ENCODE data around the gene TCL1A.

TCL1A gene

DNA sequence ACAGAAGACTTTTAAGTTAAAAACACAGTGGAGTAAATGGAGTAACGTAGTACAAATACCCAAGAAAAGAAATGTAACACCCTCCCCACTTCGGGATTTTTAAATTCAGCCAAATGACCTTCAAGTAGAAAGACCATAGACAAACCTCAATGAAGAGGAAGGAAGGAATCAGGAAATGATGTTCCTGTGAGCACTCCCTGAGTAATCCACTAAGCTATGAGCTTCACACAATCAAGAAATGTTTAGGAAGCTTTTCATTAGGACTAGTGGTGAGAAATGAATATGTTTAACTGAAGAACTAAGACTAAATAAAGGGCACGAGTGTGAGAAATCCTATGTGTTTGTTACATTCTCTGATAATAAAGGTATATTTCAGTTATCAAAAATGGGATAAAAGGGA, 10.1 kb downstream of the TCL1A start:
- no peak for DNase-seq

- no peak for DNase-seq
Observed at GRCh38 chr14:95703341-95703740, 10.6 kb downstream of the TCL1A start.

GRCh38 chr14:95701846-95702221, 12.1 kb downstream of the TCL1A start:
- DNase-seq, result no peak

GRCh38 chr14:95700221-95700976, 13.5 kb downstream of the TCL1A start:
- DNase-seq, result no peak

- DNase-seq, result no peak
Observed at GRCh38 chr14:95699412-95699811, 14.5 kb downstream of the TCL1A start.

DNA sequence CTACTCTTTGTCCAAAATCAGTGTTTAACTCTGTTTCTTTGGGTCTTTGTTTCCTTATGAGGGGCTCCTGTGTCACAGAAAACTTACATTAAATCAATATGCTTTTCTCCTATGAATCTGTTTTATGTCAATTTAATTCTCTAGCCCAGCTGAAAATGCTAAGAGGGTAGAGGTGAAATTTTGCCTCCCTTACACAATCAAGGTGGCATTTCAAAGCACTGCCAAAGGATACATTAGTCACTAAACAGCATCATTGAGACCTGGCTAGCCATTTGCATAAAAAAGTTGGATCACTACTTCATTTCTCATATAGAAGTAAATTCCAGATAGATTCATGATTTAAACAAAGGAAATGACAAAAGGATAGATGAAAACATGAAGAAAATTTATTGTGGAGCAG, 15.6 kb downstream of the TCL1A start:
- no peak for DNase-seq

DNA sequence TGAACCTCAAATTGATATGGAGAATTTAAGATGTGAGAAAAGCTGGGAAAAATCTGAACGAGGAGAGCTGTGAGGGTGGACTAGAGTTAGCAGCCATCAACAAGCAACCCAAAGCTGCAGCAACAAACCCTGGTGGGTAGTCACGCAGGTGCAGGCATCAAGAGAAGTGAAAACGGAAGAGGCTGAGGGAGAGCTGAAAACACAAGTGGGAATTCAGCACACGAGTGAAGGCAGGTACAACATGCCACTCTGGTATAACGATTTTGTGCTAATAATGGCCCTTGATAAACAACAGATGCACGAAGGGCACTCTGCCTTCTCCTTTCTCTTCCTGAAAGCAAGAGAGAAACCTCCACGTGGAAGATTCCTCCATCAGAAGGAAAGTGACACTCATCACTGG, 16.2 kb downstream of the TCL1A start:
- no peak for DNase-seq

GRCh38 chr14:95696741-95697140, 17.2 kb downstream of the TCL1A start:
- DNase-seq, result no peak

DNA sequence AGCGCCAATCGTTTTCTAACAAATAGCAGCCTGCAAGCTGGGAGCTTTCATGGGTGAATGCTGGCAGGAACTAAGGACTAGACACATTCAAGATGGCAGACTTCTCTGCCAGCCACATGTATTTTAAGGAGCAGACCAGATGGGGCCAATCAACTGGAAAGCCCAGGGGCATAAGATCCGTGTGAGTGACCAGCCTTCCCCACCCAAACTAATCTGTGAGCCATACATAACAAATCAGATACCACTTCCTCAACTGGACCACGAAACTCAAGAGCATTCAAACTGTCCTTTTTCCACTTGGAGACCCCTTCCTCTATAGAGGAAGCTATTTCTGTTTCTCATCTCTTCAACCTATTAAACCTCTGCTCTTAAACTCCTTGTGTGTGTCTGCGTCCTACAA, 18.0 kb downstream of the TCL1A start:
- no peak for DNase-seq

GRCh38 chr14:95695051-95695450, 18.9 kb downstream of the TCL1A start:
- DNase-seq, result no peak

- no peak for DNase-seq
Observed at GRCh38 chr14:95692109-95692508, 21.8 kb downstream of the TCL1A start.

GRCh38 chr14:95691591-95691990, 22.3 kb downstream of the TCL1A start:
- no peak for DNase-seq

DNA sequence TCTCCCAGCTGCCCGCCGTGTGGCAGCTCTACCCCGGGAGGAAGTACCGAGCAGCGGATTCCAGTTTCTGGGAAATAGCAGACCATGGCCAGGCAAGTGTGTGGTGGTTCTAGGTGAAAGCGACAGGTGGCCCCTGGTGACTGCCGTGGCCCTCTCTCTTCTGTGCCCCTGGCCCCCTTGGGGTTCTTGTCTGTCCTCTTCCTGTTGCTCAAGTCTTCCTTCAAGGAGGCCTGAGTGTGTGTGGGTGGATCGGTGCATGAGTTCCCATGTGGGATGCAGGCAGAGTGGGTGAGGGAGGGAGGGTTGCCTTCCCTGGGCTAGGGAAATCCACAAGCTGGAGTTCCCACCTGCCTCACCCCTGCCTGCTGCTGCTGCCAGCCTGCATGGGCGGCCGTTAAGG, 23.1 kb downstream of the TCL1A start:
- DNase-seq, result no peak

GRCh38 chr14:95689441-95689840, 24.5 kb downstream of the TCL1A start:
- DNase-seq, result no peak

DNA sequence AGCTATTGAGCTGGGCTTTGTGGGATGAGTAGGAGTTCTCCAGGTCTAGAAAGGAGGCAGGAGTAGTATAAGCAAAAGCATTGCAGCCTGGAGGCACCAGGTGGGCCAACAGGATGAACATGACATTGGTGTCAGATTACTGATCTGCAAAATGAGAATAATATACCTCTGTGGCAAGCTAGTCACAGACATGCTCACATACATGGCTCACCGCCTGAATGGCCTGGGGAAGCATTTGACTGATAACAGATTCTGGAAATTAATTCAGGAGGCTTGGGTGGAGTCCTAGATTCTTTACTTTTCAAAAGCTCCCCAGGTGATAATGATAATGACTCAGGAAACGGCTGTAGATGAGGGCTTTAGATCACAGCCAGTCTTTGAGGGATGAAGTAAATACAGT, 27.0 kb downstream of the TCL1A start:
- peak; percentile 29 for DNase-seq

DNA sequence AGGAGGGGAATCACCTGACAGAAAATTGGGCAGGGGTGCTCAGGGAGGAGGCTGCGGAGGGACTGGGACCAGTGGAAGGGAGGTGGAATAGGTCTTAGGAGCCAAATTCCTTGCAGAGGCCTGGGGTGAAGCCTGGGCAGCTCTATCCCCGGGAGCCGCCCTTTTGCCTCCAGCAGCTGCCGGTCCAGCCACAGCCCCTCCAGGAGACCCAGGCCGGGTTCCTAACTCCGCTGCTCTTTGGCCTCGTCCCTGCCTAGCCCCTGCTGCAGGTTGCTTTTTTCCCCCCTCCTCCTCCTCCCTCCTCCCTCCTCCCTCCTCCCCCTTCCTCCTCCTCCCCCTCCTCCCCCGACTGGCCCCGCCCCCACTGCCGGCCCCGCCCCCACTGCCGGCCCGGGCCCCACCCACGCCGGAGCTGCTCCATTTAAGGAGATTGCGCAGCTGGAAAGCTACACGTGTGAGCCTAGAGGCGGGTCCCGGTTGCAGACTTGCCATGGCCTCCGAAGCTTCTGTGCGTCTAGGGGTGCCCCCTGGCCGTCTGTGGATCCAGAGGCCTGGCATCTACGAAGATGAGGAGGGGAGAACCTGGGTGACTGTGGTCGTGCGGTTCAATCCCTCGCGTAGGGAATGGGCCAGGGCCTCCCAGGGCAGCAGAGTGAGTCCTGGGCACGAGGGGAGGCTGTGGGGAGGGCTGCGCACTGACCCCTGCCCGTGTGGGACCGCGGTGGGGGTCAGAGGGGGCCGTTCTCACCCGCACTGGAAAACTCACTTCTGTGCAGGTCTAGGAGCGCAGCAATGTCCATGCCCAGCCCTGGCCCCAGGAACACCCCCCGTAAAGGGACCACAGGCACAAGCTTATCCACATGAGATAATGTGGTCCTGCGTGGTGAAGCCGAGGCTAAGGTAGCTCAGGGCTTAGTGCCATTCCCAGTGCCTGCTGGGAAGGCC, 27.7 kb downstream of the TCL1A start, which contains the start of gene TCL1B:
Gene TCL1B, plus strand, starts transcription at position 449 of the 945 bp plus-strand sequence. Its CDS starts 42 bp downstream, at position 491.
- no peak for DNase-seq

- no peak for DNase-seq
Observed at GRCh38 chr14:95683793-95684192, 30.1 kb downstream of the TCL1A start.

DNA sequence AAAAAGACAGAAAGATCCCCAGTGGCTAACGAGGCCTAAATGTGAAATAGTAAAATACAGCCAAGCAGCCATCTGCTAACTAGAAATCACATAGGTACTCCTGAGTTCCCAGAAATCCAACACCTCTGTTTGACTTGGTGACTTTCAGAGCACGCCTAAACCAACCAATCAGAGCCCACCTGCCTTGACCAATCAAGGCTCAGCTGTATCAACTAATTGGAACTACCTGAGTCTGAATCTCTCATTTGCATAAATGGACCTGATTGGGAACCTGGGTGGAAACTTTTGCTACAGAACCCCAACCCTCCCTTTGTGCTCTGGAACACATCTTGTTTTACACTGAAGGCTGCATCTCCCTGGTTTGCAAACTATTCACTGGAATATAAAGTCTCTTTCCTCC, 32.8 kb downstream of the TCL1A start:
- DNase-seq, result no peak

DNA sequence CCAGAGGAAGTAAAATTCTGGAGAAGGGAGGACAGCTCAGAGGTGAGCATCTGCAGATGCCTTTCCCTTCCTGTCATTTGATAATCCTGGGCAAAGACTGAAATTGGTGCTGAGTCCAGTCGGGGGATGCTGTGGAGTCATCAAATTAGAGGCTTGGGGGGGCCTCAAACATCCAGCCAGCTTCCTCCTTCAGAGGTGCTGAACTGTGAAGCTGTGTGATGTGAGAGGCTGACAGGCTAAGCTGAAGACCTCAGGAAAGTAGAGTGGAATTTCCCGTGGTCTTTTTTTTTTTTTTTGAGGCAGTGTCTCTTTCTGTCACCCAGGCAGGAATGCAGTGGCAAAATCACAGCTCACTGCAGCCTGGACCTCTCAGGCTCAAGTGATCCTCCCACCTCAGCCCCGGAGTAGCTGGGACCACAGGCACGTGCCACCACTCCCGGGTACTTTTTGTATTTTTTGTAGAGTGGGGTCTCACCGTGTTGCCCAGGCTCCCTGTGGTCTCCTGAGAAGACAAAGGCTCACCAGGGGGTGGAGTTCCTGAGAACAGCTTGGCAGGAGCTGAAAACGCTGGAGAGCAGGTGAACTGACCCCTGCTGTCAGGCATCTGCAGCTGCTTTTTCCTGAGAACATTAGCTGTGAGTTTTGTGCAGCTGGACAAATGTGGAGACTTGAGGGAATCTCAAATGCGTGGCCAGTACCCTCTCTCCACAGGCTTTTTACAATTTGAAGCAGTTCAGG, 33.8 kb downstream of the TCL1A start:
- no peak for DNase-seq

DNA sequence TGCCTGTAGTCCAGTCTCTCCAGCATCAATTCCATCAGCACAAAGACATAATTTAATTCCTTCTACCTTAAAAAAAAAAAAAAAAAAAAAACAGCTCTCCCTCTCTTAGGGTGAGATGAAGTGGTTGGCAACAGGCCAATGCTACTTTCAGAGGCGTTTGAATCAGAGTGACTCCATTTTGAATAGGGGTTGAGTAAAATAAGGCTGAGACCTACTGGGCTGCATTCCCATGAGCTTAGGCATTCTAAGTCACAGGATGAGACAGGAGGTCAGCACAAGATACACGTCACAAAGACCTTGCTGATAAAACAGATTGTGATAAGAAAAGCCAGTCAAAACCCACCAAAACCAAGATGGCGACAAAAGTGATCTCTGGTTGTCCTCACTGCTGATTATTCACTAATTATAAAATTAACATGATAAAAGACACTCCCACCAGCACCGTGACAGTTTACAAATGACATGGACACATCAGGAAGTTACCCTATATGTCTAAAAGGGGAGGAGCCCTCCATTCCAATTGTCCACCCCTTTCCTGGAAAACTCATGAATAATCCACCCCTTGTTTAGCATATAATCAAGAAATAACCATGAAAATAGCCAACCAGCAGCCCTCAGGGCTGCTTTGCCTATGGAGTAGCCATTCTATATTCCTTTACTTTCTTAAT, 34.6 kb downstream of the TCL1A start:
- no peak for DNase-seq

DNA sequence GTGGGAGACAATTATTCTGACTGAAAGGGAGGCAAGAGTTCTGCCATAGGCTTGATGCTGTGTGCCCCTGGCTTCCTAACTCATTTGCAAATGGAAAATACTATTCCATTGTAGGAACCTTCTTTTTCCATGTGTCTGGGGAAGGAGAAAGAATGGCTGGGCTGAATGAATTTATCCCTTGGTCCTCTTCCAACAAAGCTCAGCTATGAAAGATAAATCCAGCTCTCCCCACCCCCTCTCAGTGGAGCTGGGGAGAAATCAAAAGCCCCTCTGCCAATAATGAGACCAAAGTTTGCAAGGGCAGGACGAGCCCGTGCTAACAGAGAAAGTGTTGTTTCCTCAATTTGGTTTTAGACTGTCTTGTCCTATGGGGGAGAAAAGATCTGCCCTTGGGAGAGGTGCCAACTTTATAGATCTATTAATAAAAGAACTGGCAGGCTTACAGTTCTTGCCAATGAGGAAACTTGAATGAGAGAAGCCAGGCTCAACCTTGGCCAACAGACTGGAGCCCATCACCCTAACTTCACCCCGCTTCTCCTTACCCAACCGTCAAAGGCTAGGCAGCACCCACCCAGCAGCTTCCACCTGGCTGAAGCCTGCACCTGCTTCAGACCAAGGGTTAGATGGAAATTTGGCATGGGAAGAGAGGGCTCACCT, 36.6 kb downstream of the TCL1A start:
- no peak for DNase-seq

- DNase-seq, result no peak
Observed at GRCh38 chr14:95675486-95675885, 38.4 kb downstream of the TCL1A start.

Data from NCI-H1436 treated with DMSO at 0.1 percent for 48 hours (cell line).